CD4-positive, alpha-beta T cell (primary cell): ENCODE data around the gene ARHGAP15. TPM values are rescaled to one million over a fixed set of nuclear protein-coding genes. Genes with fewer than 3 reads are reported as not detected.

Experiments
- ATAC-seq: fragments of 200-7000 bp; cut with Tn5 transposase; one replicate; pipeline ENCODE4 v1.10.0; 2022; ENCODE audit warnings: mild to moderate bottlenecking; ENCODE audit not compliant: poor library complexity
- CTCF ChIA-PET: fragments of 350-600 bp; sonication (Branson Sonifier 250); formaldehyde crosslinking; loops from one replicate; lab custom pipeline; 2021; ENCODE audit warnings: antibody characterized with exemption, inconsistent platforms; lab: Charles Lee
- POLR2A ChIA-PET: fragments of 350-600 bp; sonication (Branson Sonifier 250); formaldehyde crosslinking; loops from one replicate; lab custom pipeline; 2021; ENCODE audit warnings: antibody characterized with exemption, inconsistent platforms; lab: Charles Lee
- DNase-seq, 14 experiments: peaks; one replicate each; pipeline ENCODE4 v3.0.0-alpha.2; 2013 to 2020; ENCODE audit warnings: mixed read lengths in 2 of 14
- H3K27ac ChIP-seq, 2 donors: one replicate each; pipeline versions ENCODE4 v1.5.1 to v1.7.0; 2013; ENCODE audit warnings: low read length in 2 of 2, low read depth in 1 of 2, mild to moderate bottlenecking in 1 of 2
- H3K27me3 ChIP-seq, 2 experiments: 1 replicate in 1 of 2; 2 replicates in 1 of 2; pipeline versions ENCODE4 v1.6.1 to v1.7.0; 2013; ENCODE audit warnings: low read length in 2 of 2, control low read depth in 1 of 2, mild to moderate bottlenecking in 1 of 2, moderate library complexity in 1 of 2; ENCODE audit not compliant: insufficient read depth in 2 of 2, control insufficient read depth in 1 of 2
- H3K36me3 ChIP-seq: one replicate; pipeline ENCODE4 v1.6.1; 2013; ENCODE audit warnings: low read length, control low read depth; ENCODE audit not compliant: insufficient read depth
- H3K4me1 ChIP-seq: one replicate; pipeline ENCODE4 v1.6.1; 2013; ENCODE audit warnings: low read length, control low read depth; ENCODE audit not compliant: insufficient read depth
- H3K4me3 ChIP-seq: one replicate; pipeline ENCODE4 v1.5.1; 2013; ENCODE audit warnings: mild to moderate bottlenecking, low read length, moderate library complexity
- H3K9me3 ChIP-seq, 2 experiments: 1 replicate in 1 of 2; 2 replicates in 1 of 2; pipeline versions ENCODE4 v1.6.1 to v1.7.0; 2013; ENCODE audit warnings: low read length in 2 of 2, mild to moderate bottlenecking in 2 of 2, control low read depth in 1 of 2, moderate library complexity in 1 of 2; ENCODE audit not compliant: control insufficient read depth in 1 of 2, insufficient read depth in 1 of 2
- H3K27ac Mint-ChIP-seq: one replicate; pipeline ENCODE4 v1.8.0; 2020; ENCODE audit warnings: mixed read lengths
- H3K27me3 Mint-ChIP-seq: one replicate; pipeline ENCODE4 v1.8.0; 2021; ENCODE audit warnings: mixed read lengths
- H3K36me3 Mint-ChIP-seq: one replicate; pipeline ENCODE4 v1.8.0; 2021; ENCODE audit warnings: low read depth, mixed read lengths
- H3K4me1 Mint-ChIP-seq: one replicate; pipeline ENCODE4 v1.8.0; 2021; ENCODE audit warnings: low read depth, mixed read lengths
- H3K4me3 Mint-ChIP-seq: one replicate; pipeline ENCODE4 v1.8.0; 2020; ENCODE audit warnings: mild to moderate bottlenecking, mixed read lengths
- H3K9me3 Mint-ChIP-seq: one replicate; pipeline ENCODE4 v1.8.0; 2020; ENCODE audit warnings: mixed read lengths
- intact Hi-C, 2 experiments: fragments of 100-400 bp; cut with DNase I in 1 of 2; cut with micrococcal nuclease in 1 of 2; formaldehyde crosslinking; loops; one replicate each; pipeline versions ENCODE4 v1.15.1 to v1.9.0; 2023 to 2025; cut with DNase I, micrococcal nuclease
- total RNA-seq, 174 experiments: library from RNA in 2 of 174; stranded (reverse) in 2 of 174; gene quantifications; one replicate each; pipeline ENCODE4 v1.2.3 and lab custom pipeline; 2021 to 2026
- TF ChIP-seq, protein P1 (sequence below): fragments of 200-600 bp; IDR thresholded peaks from one replicate; pipeline ENCODE4 v1.8.0; 2022; ENCODE audit warnings: antibody characterized with exemption, mild to moderate bottlenecking

ARHGAP15 gene
- total RNA-seq, 2 experiments from 2014 or later, result 158 to 165 TPM

- ChIA-PET CTCF (no interaction called here), POLR2A (no interaction called here)
- Mint-ChIP-seq H3K4me1 (peaks cover 38% of the 10 kb centered on the region), H3K4me3 (no peak overlapping the region), H3K9me3 (no peaks in the 10 kb centered on the region), H3K27ac (no peak overlapping the region), H3K36me3 (peaks cover 79% of the 10 kb centered on the region), H3K27me3 (no peaks in the 10 kb centered on the region)
- Histone ChIP-seq H3K9me3 (no peaks in the 10 kb centered on the region), H3K4me1 (no peaks in the 10 kb centered on the region), H3K36me3 (peaks cover 16% of the 10 kb centered on the region), H3K27ac (no peak overlapping the region), H3K27me3 (no peaks in the 10 kb centered on the region), H3K4me3 (no peak overlapping the region)
- DNase-seq (no peak), ATAC-seq (no peak)
- intact Hi-C loops, result no loop called here
- TF ChIP-seq, protein P1, sequence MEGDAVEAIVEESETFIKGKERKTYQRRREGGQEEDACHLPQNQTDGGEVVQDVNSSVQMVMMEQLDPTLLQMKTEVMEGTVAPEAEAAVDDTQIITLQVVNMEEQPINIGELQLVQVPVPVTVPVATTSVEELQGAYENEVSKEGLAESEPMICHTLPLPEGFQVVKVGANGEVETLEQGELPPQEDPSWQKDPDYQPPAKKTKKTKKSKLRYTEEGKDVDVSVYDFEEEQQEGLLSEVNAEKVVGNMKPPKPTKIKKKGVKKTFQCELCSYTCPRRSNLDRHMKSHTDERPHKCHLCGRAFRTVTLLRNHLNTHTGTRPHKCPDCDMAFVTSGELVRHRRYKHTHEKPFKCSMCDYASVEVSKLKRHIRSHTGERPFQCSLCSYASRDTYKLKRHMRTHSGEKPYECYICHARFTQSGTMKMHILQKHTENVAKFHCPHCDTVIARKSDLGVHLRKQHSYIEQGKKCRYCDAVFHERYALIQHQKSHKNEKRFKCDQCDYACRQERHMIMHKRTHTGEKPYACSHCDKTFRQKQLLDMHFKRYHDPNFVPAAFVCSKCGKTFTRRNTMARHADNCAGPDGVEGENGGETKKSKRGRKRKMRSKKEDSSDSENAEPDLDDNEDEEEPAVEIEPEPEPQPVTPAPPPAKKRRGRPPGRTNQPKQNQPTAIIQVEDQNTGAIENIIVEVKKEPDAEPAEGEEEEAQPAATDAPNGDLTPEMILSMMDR, result no peak
These were observed 544.8 kb downstream of the ARHGAP15 start for GRCh38 chr2:143674051-143674450.

DNA sequence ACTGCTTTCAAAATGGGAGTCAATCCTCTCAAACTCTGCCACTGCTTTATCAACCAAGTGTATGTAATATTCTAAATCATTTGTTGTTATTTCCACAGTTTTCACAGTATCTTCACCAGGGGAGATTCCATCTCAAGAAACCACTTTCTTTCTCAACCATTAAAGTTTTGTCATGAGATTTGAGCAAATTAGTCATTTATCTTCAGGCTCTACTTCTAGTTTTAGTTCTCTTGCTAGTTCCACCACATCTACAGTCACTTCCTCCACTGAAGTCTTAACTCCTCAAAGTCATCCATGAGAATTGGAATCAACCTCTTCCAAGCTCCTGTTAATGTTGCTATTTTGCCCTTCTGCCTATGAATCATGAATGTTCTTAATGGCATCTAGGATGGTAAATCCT lies 545.8 kb downstream of the ARHGAP15 start:
- DNase-seq, result no peak
- Mint-ChIP-seq H3K27me3 (no peaks in the 10 kb centered on the region), H3K36me3 (peaks cover 80% of the 10 kb centered on the region), H3K9me3 (no peaks in the 10 kb centered on the region), H3K4me3 (no peak overlapping the region), H3K27ac (no peak overlapping the region), H3K4me1 (peaks cover 38% of the 10 kb centered on the region)
- Histone ChIP-seq H3K27ac (no peak overlapping the region), H3K9me3 (no peaks in the 10 kb centered on the region), H3K4me1 (no peaks in the 10 kb centered on the region), H3K27me3 (no peaks in the 10 kb centered on the region), H3K36me3 (peaks cover 9% of the 10 kb centered on the region), H3K4me3 (no peak overlapping the region)
- ChIA-PET POLR2A (no interaction called here), CTCF (no interaction called here)
- intact Hi-C loops, result no loop called here
- TF ChIP-seq, protein P1, result no peak
- ATAC-seq, result no peak

- Mint-ChIP-seq H3K36me3 (peaks cover 63% of the 10 kb centered on the region), H3K9me3 (no peaks in the 10 kb centered on the region), H3K4me3 (no peak overlapping the region), H3K27ac (no peak overlapping the region), H3K4me1 (peaks cover 65% of the 10 kb centered on the region), H3K27me3 (no peaks in the 10 kb centered on the region)
- Histone ChIP-seq H3K27me3 (no peaks in the 10 kb centered on the region), H3K36me3 (peaks cover 6% of the 10 kb centered on the region), H3K4me3 (no peak overlapping the region), H3K4me1 (no peaks in the 10 kb centered on the region), H3K9me3 (no peaks in the 10 kb centered on the region), H3K27ac (no peak overlapping the region)
- ATAC-seq (no peak), DNase-seq (no peak)
- CTCF ChIA-PET, result no interaction called here
- intact Hi-C loops, result no loop called here
- POLR2A ChIA-PET, result no interaction called here
- TF ChIP-seq, protein P1, result no peak
These were observed 550.4 kb downstream of the ARHGAP15 start for GRCh38 chr2:143679617-143680016.
